Measurements from ENCODE around the gene PDE8A. TPM values are rescaled to one million over a fixed set of nuclear protein-coding genes. Genes with fewer than 3 reads are reported as not detected.

The PDE8A gene
- total and polyA plus RNA-seq, 11 donors: 9.4 to 21.5 (median 15.9) TPM

DNA sequence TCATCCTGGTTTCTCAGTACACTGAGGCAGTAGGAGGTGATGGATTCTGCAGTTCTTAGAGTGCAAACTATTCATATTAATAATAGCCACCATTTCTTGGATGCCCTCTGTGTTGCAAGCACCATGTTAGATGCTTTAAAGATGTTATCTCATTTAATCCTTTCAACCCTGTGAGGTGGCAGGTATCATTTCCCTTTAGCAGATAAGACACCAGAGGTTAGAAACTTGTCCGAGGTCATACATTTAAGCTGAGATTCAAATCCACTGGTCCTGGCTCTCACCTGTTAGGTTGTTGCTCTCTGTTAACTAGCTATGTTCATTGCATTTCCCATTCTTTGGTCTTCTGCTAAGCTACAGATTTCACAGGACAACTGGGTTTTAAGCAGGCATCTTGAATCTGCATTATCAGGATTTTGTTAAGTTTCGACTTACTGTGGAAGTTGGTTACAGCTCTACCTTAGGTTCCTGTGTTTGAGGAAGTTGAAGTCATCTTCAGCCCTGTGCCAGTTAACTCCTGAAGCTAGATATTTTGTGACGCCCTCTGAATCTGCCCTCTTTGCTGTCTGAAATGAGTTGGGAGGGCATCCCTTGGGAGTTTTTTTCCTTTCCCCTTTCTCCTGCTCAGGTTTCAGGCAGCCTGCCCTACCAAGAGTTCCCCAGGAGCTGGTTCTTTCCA is 6.4 kb downstream of the PDE8A start:
- Histone ChIP-seq H3K4me1 (peaks cover 3 to 89% (median 60%) of the 10 kb centered on the region in 12 donors), H3K27ac (peak overlapping the region in 1 of 12 donors; percentile 39), H3K27me3 (no peaks in the 10 kb centered on the region), H3K36me3 (no peaks in the 10 kb centered on the region), H3K4me3 (no peak overlapping the region), H3K9me3 (no peaks in the 10 kb centered on the region)
- DNase-seq: no peak
- intact Hi-C loops (cut with DNase I): loop anchor here in 3 of 10 donors (5.0 kb wide), 2 partner anchors 39 to 54 kb away; no protein-coding TSS in a partner anchor
- ATAC-seq: no peak
- 59 to 83% (median 69%) methylated on average over 3 of the region's 3 CpGs for WGBS, 4 donors
- no peak for TF ChIP-seq POLR2A (IDR thresholded peaks at IDR 0.05)
- TF ChIP-seq, protein P1, sequence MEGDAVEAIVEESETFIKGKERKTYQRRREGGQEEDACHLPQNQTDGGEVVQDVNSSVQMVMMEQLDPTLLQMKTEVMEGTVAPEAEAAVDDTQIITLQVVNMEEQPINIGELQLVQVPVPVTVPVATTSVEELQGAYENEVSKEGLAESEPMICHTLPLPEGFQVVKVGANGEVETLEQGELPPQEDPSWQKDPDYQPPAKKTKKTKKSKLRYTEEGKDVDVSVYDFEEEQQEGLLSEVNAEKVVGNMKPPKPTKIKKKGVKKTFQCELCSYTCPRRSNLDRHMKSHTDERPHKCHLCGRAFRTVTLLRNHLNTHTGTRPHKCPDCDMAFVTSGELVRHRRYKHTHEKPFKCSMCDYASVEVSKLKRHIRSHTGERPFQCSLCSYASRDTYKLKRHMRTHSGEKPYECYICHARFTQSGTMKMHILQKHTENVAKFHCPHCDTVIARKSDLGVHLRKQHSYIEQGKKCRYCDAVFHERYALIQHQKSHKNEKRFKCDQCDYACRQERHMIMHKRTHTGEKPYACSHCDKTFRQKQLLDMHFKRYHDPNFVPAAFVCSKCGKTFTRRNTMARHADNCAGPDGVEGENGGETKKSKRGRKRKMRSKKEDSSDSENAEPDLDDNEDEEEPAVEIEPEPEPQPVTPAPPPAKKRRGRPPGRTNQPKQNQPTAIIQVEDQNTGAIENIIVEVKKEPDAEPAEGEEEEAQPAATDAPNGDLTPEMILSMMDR (IDR thresholded peaks at IDR 0.05): no peak

DNA sequence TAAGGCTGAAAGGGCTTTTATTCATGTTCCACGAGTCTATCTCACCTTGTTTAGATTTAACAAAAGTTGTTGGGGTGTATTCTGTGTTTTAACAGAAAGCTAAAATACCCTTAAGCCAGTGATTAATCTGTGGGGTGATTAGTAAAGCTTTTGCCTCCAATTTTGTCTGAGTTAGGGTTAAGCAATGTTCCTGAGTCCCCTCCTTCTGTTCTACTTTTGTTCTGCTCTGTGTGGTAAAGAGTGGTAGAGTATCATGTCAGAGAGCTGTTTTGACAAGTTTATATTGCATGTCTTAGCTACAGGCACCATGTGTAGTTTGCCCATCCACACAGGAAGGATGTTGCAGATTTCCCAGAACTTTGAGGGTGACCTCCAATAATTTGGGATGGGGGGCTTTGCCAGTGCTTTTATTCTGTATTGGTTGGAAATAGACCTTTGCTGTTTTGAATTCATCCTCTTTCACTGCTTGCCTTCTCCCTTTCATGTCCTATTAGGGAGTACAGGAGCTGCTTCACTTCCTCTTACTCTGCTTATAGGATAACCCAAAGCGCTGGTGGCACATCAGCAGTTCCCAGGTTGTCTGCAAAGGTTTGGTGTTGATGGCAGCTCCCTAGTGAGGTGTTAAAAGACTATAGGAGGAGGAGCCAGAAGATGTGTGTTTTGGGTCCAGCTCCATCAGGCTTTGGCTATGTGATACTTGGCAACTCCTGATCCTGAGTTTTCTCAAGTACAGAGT is 7.4 kb downstream of the PDE8A start:
- no peaks in the 10 kb centered on the region for H3K9me3 ChIP-seq
- DNase-seq: no peak
- peaks cover 3 to 85% (median 51%) of the 10 kb centered on the region in 12 donors for H3K4me1 ChIP-seq
- no peak for TF ChIP-seq POLR2A (IDR thresholded peaks at IDR 0.05)
- TF ChIP-seq, protein P1 (IDR thresholded peaks at IDR 0.05): no peak
- WGBS, 4 donors: 83 to 97% (median 86%) methylated on average over 2 of the region's 2 CpGs
- ATAC-seq: no peak
- no peaks in the 10 kb centered on the region for H3K36me3 ChIP-seq
- H3K4me3 ChIP-seq: no peak overlapping the region
- intact Hi-C loops (cut with DNase I): loop anchor here in 3 of 10 donors (5.0 kb wide), 2 partner anchors 38 to 53 kb away; no protein-coding TSS in a partner anchor
- peak overlapping the region in 1 of 12 donors; percentile 5 for H3K27ac ChIP-seq
- H3K27me3 ChIP-seq: no peaks in the 10 kb centered on the region

DNA sequence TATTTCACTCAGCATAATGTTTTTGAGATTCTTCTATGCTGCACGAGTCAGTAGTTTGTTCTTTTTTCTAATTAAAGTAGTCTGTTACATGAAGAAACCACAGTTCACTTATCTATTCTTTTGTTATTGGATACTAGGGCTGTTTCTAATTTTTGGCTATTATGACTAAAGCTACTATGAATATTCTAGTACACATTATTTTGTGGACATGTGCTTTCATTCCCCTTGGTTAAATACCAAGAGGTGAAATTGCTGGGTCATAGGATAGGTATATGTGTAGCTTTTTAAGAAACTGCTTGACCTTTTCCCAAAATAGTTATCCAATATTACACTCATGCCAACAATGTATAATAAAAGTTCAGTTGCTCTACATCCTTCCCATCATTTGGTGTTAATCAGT is 8.9 kb downstream of the PDE8A start:
- ATAC-seq (no peak), DNase-seq (no peak)
- Histone ChIP-seq H3K4me3 (no peak overlapping the region), H3K36me3 (no peaks in the 10 kb centered on the region), H3K27me3 (no peaks in the 10 kb centered on the region), H3K4me1 (peaks cover 0 to 77% (median 46%) of the 10 kb centered on the region in 12 donors), H3K27ac (no peak overlapping the region), H3K9me3 (no peaks in the 10 kb centered on the region)
- TF ChIP-seq, protein P1 (IDR thresholded peaks at IDR 0.05): no peak
- TF ChIP-seq POLR2A (IDR thresholded peaks at IDR 0.05): no peak
- WGBS, 4 donors: 52 to 73% (median 58%) methylated on average over 1 of the region's 1 CpG
- intact Hi-C loops (cut with DNase I): no loop called here

GRCh38 chr15:84991014-84991712 is 9.5 kb downstream of the PDE8A start:
- Histone ChIP-seq H3K27ac (no peak overlapping the region), H3K36me3 (no peaks in the 10 kb centered on the region), H3K4me3 (no peak overlapping the region), H3K9me3 (no peaks in the 10 kb centered on the region), H3K27me3 (no peaks in the 10 kb centered on the region), H3K4me1 (peaks cover 0 to 70% (median 43%) of the 10 kb centered on the region in 12 donors)
- intact Hi-C loops (cut with DNase I): no loop called here
- TF ChIP-seq, protein P1 (IDR thresholded peaks at IDR 0.05): no peak
- no peak for TF ChIP-seq POLR2A (IDR thresholded peaks at IDR 0.05)
- WGBS, 4 donors: 83 to 89% (median 86%) methylated on average over 4 of the region's 4 CpGs
- ATAC-seq (no peak), DNase-seq (no peak)
